GM23338 (cell line): ENCODE data around the gene SAMD4A. TPM values are rescaled to one million over a fixed set of nuclear protein-coding genes. Genes with fewer than 3 reads are reported as not detected.

Source experiments
- ATAC-seq: fragments of 200-7000 bp; cut with Tn5 transposase; 3 replicates; pipeline ENCODE4 v1.9.1; 2020
- DNase-seq: peaks from one replicate; pipeline ENCODE4 v3.0.0-alpha.2; 2015; ENCODE audit warnings: low spot score
- H2AFZ ChIP-seq: fragments of 200-600 bp; sonication (generic); 2 replicates; pipeline ENCODE4 v1.8.0; 2016; ENCODE audit warnings: antibody characterized with exemption, mild to moderate bottlenecking, moderate library complexity
- H3F3A ChIP-seq: fragments of 200-600 bp; sonication (generic); replicated peaks from 2 replicates; pipeline ENCODE4 v1.8.0; 2017; ENCODE audit warnings: antibody characterized with exemption, mixed run types, low read depth
- H3K27ac ChIP-seq: fragments of 200-600 bp; sonication (generic); 2 replicates; pipeline ENCODE4 v1.6.1; 2016; ENCODE audit warnings: low read depth
- H3K27me3 ChIP-seq: fragments of 200-600 bp; sonication (generic); 2 replicates; pipeline ENCODE4 v1.8.0; 2016; ENCODE audit warnings: mild to moderate bottlenecking, mixed run types, moderate library complexity; ENCODE audit not compliant: insufficient read depth
- H3K36me3 ChIP-seq: fragments of 200-600 bp; sonication (generic); 2 replicates; pipeline ENCODE4 v1.8.0; 2016; ENCODE audit warnings: mild to moderate bottlenecking; ENCODE audit not compliant: insufficient read depth
- H3K4me1 ChIP-seq: fragments of 200-600 bp; sonication (generic); 2 replicates; pipeline ENCODE4 v1.8.0; 2016; ENCODE audit warnings: mild to moderate bottlenecking, moderate library complexity; ENCODE audit not compliant: insufficient read depth
- H3K4me2 ChIP-seq: fragments of 200-600 bp; sonication (generic); 2 replicates; pipeline ENCODE4 v1.7.1; 2017; ENCODE audit warnings: mixed run types
- H3K4me3 ChIP-seq: fragments of 200-600 bp; sonication (generic); 2 replicates; pipeline ENCODE4 v1.6.1; 2016; ENCODE audit warnings: mixed run types
- H3K79me2 ChIP-seq: fragments of 200-600 bp; sonication (generic); replicated peaks from 2 replicates; pipeline ENCODE4 v1.8.0; 2017; ENCODE audit warnings: mild to moderate bottlenecking; ENCODE audit not compliant: insufficient read depth
- H3K9me2 ChIP-seq: fragments of 200-600 bp; sonication (generic); 2 replicates; pipeline ENCODE4 v1.8.0; 2017; ENCODE audit not compliant: insufficient read depth
- H4K20me1 ChIP-seq: fragments of 200-600 bp; sonication (generic); replicated peaks from 2 replicates; pipeline ENCODE4 v1.8.0; 2017; ENCODE audit warnings: mild to moderate bottlenecking; ENCODE audit not compliant: insufficient read depth
- H3K27ac Mint-ChIP-seq: 2 replicates; pipeline ENCODE4 v1.8.0; 2020; ENCODE audit warnings: inconsistent platforms, mild to moderate bottlenecking, moderate library complexity, mixed read lengths
- H3K27me3 Mint-ChIP-seq: 3 replicates; pipeline ENCODE4 v1.8.0; 2022; ENCODE audit warnings: low read depth, mild to moderate bottlenecking, moderate library complexity, mixed read lengths, inconsistent platforms; ENCODE audit not compliant: insufficient read depth, poor library complexity
- H3K36me3 Mint-ChIP-seq: 3 replicates; pipeline ENCODE4 v1.8.0; 2021; ENCODE audit warnings: low read depth, mild to moderate bottlenecking, inconsistent platforms, moderate library complexity, mixed read lengths
- H3K4me1 Mint-ChIP-seq: 3 replicates; pipeline ENCODE4 v1.8.0; 2020; ENCODE audit warnings: mild to moderate bottlenecking, inconsistent platforms, mixed read lengths
- H3K4me3 Mint-ChIP-seq: 3 replicates; pipeline ENCODE4 v1.8.0; 2021; ENCODE audit warnings: moderate library complexity, mild to moderate bottlenecking, inconsistent platforms, mixed read lengths
- H3K9me3 Mint-ChIP-seq: 3 replicates; pipeline ENCODE4 v1.8.0; 2020; ENCODE audit warnings: moderate library complexity, mild to moderate bottlenecking, inconsistent platforms, mixed read lengths
- CREB1 ChIP-seq: fragments of 250-450 bp; sonication (Bioruptor Pico); IDR thresholded peaks from 2 replicates; pipeline ENCODE4 v1.5.0; 2020; ENCODE audit warnings: low read depth, mild to moderate bottlenecking, moderate library complexity
- JUNB ChIP-seq: IDR thresholded peaks from one replicate; pipeline ENCODE4 v1.6.1; 2016; ENCODE audit warnings: antibody characterized with exemption; ENCODE audit not compliant: unreplicated experiment
- NANOG ChIP-seq: IDR thresholded peaks from 2 replicates; pipeline ENCODE4 v1.6.1; 2016; ENCODE audit warnings: antibody characterized with exemption, borderline replicate concordance
- POLR2AphosphoS5 ChIP-seq: IDR thresholded peaks from 2 replicates; pipeline ENCODE4 v1.6.1; 2016; ENCODE audit warnings: antibody characterized with exemption, low read depth
- ZNF331 ChIP-seq: fragments of 250-450 bp; sonication (Bioruptor Pico); IDR thresholded peaks from 2 replicates; pipeline ENCODE4 v1.5.0; 2020; ENCODE audit warnings: low read depth, mild to moderate bottlenecking, moderate library complexity
- polyA plus RNA-seq: library from polyadenylated mRNA; unstranded; fragments of >200 nt; fragmentation: Nextera tagmentation; extraction: Ambion mirVana; gene quantifications from 2 replicates; pipeline ENCODE4 v1.2.1, GENCODE V29; 2016
- total RNA-seq: library from RNA; depleted of rRNA; stranded (reverse); fragments of >200 nt; shearing (Covaris generic); gene quantifications from 2 replicates; pipeline ENCODE4 v1.2.3, GENCODE V29; 2014
- TF ChIP-seq, protein P1 (sequence below): fragments of 250-450 bp; sonication (Bioruptor Pico); IDR thresholded peaks from 2 replicates; pipeline ENCODE4 v1.5.0; 2020; ENCODE audit warnings: mild to moderate bottlenecking, moderate library complexity
- TF ChIP-seq, protein P2 (sequence below): IDR thresholded peaks from one replicate; pipeline ENCODE4 v1.6.1; 2018; ENCODE audit warnings: antibody characterized with exemption; ENCODE audit not compliant: unreplicated experiment

The SAMD4A gene
- total and polyA plus RNA-seq, 2 experiments from 2014 or later, result 1.6 to 6.9 TPM

DNA sequence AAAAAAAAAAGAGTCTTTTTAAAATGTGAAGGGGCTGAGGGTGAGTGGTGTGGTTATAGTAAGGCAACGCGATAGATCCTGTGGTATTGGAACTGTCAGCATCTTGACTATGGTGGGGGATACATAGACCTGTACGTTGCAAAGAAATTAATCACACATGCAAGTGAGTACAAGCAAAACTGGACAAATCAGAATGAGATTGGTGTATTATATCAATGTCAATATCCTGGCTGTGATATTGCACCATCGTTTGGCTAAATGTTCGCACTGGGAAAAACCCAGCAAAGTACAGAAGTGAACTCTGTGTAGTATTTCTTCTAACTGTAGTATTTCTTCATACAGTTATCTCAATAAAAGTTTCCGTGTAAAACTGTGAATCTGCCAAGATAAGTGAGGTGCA, 267.8 kb downstream of the SAMD4A start (continued):
- TF ChIP-seq CREB1 (CRISPR knock-in tag) (no peak), ZNF331 (no peak), NANOG (no peak), JUNB (no peak)
- TF ChIP-seq, protein P1, sequence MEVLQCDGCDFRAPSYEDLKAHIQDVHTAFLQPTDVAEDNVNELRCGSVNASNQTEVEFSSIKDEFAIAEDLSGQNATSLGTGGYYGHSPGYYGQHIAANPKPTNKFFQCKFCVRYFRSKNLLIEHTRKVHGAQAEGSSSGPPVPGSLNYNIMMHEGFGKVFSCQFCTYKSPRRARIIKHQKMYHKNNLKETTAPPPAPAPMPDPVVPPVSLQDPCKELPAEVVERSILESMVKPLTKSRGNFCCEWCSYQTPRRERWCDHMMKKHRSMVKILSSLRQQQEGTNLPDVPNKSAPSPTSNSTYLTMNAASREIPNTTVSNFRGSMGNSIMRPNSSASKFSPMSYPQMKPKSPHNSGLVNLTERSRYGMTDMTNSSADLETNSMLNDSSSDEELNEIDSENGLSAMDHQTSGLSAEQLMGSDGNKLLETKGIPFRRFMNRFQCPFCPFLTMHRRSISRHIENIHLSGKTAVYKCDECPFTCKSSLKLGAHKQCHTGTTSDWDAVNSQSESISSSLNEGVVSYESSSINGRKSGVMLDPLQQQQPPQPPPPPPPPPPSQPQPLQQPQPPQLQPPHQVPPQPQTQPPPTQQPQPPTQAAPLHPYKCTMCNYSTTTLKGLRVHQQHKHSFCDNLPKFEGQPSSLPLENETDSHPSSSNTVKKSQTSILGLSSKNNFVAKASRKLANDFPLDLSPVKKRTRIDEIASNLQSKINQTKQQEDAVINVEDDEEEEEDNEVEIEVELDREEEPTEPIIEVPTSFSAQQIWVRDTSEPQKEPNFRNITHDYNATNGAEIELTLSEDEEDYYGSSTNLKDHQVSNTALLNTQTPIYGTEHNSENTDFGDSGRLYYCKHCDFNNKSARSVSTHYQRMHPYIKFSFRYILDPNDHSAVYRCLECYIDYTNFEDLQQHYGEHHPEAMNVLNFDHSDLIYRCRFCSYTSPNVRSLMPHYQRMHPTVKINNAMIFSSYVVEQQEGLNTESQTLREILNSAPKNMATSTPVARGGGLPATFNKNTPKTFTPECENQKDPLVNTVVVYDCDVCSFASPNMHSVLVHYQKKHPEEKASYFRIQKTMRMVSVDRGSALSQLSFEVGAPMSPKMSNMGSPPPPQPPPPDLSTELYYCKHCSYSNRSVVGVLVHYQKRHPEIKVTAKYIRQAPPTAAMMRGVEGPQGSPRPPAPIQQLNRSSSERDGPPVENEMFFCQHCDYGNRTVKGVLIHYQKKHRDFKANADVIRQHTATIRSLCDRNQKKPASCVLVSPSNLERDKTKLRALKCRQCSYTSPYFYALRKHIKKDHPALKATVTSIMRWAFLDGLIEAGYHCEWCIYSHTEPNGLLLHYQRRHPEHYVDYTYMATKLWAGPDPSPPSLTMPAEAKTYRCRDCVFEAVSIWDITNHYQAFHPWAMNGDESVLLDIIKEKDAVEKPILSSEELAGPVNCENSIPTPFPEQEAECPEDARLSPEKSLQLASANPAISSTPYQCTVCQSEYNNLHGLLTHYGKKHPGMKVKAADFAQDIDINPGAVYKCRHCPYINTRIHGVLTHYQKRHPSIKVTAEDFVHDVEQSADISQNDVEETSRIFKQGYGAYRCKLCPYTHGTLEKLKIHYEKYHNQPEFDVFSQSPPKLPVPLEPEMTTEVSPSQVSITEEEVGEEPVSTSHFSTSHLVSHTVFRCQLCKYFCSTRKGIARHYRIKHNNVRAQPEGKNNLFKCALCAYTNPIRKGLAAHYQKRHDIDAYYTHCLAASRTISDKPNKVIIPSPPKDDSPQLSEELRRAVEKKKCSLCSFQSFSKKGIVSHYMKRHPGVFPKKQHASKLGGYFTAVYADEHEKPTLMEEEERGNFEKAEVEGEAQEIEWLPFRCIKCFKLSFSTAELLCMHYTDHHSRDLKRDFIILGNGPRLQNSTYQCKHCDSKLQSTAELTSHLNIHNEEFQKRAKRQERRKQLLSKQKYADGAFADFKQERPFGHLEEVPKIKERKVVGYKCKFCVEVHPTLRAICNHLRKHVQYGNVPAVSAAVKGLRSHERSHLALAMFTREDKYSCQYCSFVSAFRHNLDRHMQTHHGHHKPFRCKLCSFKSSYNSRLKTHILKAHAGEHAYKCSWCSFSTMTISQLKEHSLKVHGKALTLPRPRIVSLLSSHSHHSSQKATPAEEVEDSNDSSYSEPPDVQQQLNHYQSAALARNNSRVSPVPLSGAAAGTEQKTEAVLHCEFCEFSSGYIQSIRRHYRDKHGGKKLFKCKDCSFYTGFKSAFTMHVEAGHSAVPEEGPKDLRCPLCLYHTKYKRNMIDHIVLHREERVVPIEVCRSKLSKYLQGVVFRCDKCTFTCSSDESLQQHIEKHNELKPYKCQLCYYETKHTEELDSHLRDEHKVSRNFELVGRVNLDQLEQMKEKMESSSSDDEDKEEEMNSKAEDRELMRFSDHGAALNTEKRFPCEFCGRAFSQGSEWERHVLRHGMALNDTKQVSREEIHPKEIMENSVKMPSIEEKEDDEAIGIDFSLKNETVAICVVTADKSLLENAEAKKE (CRISPR knock-in tag), result no peak

DNA sequence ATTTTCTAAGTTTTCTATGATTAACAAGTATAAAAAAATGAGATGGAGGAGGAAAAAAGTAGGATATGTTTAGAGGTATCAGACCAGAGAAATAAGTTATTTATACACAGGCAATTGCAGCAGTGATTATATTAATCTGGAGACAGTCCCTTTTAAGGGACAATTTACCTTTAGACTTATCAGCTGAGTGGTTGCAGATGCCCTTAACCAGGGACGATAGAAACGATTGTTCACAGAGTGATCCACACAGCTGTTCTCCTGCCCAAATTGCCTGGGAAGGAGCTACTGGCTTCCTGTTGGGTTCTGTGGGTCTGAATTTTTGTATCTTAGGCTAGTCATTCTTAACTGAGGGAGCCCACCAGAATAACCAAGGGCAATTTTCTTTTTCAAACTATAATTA, 269.3 kb downstream of the SAMD4A start:
- Mint-ChIP-seq H3K4me1 (0 out of 3 replicates have a peak, but pooled peaks cover 2% of the 10 kb centered on the region), H3K9me3 (no peaks in the 10 kb centered on the region; the same call in 2 of the 3 replicates), H3K27me3 (peaks cover 5% of the 10 kb centered on the region), H3K4me3 (no peak overlapping the region), H3K36me3 (peaks cover 6% of the 10 kb centered on the region; the same call in 1 of the 3 replicates), H3K27ac (no peak overlapping the region)
- no peak for ATAC-seq
- Histone ChIP-seq H4K20me1 (no peaks in the 10 kb centered on the region), H3K27me3 (no peaks in the 10 kb centered on the region), H3K36me3 (no peaks in the 10 kb centered on the region), H3F3A (no peaks in the 10 kb centered on the region), H2AFZ (no peak overlapping the region), H3K27ac (no peak overlapping the region), H3K79me2 (no peaks in the 10 kb centered on the region), H3K4me1 (no peaks in the 10 kb centered on the region), H3K9me2 (peaks cover 9% of the 10 kb centered on the region), H3K4me3 (no peak overlapping the region), H3K4me2 (no peak overlapping the region)
- no peak for DNase-seq
- no peak for TF ChIP-seq POLR2AphosphoS5
- no peak for TF ChIP-seq ZNF331
- TF ChIP-seq, protein P2, sequence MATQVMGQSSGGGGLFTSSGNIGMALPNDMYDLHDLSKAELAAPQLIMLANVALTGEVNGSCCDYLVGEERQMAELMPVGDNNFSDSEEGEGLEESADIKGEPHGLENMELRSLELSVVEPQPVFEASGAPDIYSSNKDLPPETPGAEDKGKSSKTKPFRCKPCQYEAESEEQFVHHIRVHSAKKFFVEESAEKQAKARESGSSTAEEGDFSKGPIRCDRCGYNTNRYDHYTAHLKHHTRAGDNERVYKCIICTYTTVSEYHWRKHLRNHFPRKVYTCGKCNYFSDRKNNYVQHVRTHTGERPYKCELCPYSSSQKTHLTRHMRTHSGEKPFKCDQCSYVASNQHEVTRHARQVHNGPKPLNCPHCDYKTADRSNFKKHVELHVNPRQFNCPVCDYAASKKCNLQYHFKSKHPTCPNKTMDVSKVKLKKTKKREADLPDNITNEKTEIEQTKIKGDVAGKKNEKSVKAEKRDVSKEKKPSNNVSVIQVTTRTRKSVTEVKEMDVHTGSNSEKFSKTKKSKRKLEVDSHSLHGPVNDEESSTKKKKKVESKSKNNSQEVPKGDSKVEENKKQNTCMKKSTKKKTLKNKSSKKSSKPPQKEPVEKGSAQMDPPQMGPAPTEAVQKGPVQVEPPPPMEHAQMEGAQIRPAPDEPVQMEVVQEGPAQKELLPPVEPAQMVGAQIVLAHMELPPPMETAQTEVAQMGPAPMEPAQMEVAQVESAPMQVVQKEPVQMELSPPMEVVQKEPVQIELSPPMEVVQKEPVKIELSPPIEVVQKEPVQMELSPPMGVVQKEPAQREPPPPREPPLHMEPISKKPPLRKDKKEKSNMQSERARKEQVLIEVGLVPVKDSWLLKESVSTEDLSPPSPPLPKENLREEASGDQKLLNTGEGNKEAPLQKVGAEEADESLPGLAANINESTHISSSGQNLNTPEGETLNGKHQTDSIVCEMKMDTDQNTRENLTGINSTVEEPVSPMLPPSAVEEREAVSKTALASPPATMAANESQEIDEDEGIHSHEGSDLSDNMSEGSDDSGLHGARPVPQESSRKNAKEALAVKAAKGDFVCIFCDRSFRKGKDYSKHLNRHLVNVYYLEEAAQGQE, result no peak
